GM12873 (cell line): ENCODE measurements around the gene ATP9A.

ENCODE experiments used
- TF ChIP-seq, protein P1 (sequence below): IDR thresholded peaks from 2 replicates; pipeline ENCODE4 v1.5.1; 2012; ENCODE audit warnings: low read depth, mild to moderate bottlenecking, moderate library complexity, low read length, control low read depth; ENCODE audit not compliant: insufficient read depth; ENCODE audit errors: missing control alignments

ATP9A gene

GRCh38 chr20:51799401-51799860, 31.2 kb upstream of the ATP9A start:
- TF ChIP-seq, protein P1, sequence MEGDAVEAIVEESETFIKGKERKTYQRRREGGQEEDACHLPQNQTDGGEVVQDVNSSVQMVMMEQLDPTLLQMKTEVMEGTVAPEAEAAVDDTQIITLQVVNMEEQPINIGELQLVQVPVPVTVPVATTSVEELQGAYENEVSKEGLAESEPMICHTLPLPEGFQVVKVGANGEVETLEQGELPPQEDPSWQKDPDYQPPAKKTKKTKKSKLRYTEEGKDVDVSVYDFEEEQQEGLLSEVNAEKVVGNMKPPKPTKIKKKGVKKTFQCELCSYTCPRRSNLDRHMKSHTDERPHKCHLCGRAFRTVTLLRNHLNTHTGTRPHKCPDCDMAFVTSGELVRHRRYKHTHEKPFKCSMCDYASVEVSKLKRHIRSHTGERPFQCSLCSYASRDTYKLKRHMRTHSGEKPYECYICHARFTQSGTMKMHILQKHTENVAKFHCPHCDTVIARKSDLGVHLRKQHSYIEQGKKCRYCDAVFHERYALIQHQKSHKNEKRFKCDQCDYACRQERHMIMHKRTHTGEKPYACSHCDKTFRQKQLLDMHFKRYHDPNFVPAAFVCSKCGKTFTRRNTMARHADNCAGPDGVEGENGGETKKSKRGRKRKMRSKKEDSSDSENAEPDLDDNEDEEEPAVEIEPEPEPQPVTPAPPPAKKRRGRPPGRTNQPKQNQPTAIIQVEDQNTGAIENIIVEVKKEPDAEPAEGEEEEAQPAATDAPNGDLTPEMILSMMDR, result no peak

DNA sequence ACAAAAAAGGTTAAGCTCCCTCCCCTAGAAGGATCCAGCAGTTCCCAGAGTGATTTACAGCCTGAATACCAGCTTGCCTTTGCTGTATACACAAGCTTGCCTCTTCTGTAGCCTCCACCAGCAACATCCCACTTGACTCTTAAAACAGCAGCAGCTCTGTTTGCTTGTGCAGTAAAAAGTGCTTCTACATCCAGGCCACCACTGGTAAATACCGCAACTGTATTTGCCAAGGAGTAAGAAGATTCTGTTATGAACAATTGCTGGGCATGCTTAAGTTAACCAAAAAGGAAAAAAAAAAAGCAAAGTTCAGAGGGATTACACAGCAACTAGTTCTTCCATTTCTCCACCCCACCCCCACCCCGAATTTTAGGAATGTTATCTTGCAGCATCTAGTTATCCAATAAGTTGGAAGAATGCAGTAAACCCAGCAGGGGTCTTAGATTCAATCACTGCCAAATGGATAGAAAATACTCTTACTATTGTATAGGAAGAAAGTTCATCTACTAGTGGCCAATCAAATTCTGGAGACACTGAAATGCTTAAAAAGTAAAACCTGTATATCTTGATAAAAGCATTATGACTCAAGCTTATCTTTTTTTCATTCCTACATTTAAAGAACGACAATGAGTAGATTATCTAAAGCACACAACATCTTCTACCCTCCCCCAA, 29.3 kb upstream of the ATP9A start:
- TF ChIP-seq, protein P1, result no peak

DNA sequence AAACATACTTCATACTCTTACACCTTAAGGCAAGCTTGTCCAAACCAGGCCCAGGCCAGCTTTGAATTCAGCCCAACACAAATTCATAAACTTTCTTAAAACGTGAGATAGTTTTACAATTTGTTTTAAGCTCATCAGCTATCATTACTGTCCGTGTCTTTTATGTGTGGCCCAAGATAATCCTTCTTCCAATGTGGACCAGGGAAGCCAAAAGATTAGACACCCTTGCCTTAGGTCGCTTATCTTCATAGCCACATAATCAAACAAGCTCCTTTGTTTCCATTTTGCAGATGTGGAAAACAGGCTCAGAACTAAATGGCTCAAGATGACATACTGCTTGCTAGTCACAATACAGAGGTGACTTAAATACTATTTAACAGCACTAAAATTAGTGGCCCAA, 28.1 kb upstream of the ATP9A start:
- TF ChIP-seq, protein P1, result no peak

DNA sequence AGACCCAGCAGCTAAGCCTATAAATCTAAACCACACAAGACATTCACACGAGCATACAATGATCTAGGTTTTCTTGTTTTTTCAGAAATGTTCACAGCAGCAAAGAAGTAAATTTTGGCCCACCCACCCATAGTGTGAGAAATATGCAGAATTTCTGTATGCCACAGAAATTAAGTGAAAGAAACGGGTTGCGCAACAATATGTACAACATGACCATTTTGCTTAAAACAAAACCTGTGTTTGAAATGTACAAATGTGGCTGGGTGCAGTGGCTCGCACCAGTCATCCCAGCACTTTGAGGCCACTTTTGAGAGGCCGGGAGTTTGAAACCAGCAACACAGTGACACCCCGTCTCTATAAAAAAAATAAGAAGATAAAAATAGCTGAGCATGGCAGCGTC, 24.8 kb upstream of the ATP9A start:
- TF ChIP-seq, protein P1, result no peak

DNA sequence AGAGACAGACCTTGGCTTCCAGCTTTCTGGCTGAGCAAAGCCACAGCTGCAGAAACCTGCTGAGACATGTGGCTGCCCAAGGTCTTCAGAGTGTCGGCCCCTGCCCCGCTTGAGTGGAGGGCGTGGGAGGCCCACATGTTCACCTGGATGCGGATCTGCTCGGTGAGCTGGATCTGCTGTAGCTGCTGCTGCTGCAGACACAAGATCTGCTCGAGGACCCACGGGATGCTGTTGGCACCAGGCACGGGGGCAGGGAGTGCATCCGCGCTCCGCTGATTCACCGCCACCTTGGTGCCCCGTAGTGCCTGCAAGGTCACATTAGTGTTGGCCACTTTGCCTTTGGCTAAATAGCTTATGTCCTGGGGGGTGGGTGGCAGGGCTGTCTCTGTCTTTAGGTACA, 23.4 kb upstream of the ATP9A start:
- TF ChIP-seq, protein P1, result no peak

- TF ChIP-seq, protein P1, result no peak
Measured at GRCh38 chr20:51790256-51790655, 22.1 kb upstream of the ATP9A start.

DNA sequence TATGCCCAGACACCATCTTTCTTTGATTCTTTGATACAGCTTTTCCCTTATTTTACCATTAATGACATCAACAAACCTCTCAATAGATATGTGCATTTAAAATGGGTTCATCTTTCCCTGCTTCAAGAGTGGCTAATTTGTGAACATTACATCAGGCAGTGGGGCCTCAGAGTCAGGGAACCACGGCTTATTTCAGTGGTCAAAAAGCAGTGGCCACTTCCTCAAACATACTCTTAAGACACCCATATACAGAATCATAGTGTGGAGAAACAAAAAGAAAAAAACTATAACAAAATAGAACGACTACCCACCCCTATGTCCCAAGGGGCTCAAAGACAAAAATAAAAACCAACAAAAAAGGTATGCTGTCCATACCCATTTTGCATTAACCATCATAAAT, 21.2 kb upstream of the ATP9A start:
- TF ChIP-seq, protein P1, result no peak
